NOMO-1 (cell line): ENCODE data around the gene PRL.

Source experiments
- DNase-seq, 2 experiments: peaks; one replicate each; lab custom pipeline; 2025; ENCODE audit not compliant: unreplicated experiment in 2 of 2; lab: John Stamatoyannopoulos, UW

The PRL gene

DNA sequence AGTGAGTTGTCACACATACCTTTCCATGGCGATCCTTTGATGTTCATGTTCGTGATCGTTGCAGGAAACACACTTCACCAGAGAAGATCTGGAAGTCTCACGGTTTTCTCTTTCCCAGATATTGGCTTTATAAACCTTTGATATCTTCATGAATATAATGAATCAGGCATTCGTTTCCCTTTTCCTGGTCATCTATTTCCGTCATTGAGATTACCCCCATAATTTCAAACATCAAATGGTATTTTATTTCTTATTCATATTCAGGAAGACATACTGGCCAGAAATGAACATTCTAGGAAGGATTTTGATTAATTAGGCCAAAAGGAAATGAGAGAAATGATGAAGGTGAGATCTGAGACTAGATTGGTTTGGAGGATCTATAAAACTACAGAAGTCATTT lies at the start of gene PRL:
Gene PRL, minus strand, starts transcription at position 101 of the 400 bp plus-strand sequence. Its CDS starts 54 bp downstream, at position 47.
- no peak for DNase-seq

DNA sequence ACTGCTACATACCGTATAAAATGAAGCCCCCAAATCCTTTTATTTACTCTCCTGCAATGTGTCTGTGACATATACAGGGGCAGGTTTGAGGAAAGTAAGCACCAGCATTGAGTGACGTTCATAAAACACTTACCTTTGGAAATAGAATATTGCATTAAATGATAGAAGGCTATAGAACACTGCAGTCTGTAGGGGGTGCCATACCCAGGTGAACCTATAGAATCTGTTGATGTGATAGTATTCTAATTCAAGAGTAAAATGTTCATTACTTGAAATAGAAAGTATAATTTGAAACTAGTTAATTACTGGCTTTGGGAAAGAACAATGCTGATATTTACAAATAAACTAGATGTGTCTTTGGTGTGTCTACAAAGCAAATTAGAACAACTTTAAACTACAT lies 47.0 kb upstream of the PRL start:
- DNase-seq, result no peak

- no peak for DNase-seq
Observed at GRCh38 chr6:22334778-22335177, 37.9 kb upstream of the PRL start.

DNA sequence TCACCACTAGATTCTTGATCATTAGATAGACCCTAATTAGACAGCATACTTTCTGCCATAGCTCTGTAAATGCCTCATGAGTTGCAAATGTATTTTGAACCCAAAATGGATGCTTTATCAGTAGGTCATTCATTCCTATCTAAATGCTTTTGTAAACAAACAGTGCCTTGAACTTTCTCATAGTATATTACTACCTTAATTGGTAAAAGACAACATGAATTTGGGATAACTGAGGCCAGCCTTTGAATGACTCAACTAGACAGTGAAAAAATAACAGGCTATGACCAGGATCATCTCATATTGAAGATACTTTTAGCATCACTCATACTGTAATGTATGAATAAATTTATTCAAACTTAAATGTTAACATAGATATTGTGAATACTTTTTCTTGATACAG lies 37.0 kb upstream of the PRL start:
- no peak for DNase-seq

DNA sequence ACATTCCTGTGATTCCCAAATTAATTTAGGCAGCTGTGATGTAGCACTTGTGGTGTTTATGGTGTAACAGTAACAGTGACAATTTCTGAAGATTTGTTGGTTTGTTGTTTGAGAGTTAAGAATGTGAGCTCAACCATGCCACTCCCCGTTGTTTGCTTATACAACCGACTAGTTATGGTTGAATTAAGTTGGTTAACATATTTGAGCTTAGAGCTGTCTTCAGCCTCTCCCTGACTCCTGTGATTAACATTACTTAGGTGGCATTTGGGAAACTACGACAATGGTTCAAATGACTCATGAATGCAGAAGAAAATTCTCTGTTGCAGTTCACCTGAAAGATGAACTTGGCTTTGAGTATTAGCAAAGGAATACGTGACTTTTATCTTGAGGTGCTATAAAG lies 35.9 kb upstream of the PRL start:
- no peak for DNase-seq

GRCh38 chr6:22332216-22332615 lies 35.4 kb upstream of the PRL start:
- DNase-seq, result no peak

DNA sequence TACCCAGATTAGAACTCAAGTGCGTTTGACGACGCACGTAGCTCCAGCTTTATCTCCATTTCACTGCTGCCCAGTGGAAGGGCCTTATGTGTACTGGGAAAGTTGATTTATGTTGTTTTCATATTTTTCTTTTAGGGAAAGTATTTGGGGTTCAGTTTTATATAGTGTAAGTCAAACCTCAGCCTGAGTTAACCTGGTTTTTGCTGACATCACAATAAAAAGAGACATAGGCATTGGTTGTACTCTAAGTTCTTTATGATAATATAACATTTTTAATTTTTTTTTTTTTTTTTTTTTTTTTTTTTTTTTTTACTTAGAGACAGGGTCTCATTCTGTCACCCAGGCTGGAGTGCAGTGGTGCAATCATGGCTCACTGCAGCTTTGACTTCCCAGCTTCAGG lies 34.1 kb upstream of the PRL start:
- DNase-seq, result no peak

DNA sequence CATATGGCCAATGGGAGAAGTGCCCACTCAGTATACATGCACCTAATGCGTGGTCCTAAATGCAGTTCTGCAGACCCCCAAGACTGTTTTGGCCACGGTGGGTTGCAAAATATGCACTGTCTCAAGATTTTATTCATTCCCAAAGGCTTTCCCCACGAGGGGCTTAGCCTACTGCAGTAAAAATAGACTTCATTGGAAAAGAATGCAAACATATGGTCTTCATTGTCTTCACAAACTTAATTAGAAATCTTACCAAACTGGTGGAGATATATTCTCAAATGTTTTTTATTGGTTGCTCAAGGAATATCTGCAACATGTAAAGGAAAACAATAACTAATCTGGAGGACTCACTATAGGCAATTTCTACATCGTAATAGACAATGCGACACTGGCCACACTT lies 31.6 kb upstream of the PRL start:
- DNase-seq, result no peak

- DNase-seq, result no peak
Observed at GRCh38 chr6:22327881-22328280, 31.0 kb upstream of the PRL start.

- DNase-seq, result no peak
Observed at GRCh38 chr6:22326500-22326899, 29.7 kb upstream of the PRL start.

DNA sequence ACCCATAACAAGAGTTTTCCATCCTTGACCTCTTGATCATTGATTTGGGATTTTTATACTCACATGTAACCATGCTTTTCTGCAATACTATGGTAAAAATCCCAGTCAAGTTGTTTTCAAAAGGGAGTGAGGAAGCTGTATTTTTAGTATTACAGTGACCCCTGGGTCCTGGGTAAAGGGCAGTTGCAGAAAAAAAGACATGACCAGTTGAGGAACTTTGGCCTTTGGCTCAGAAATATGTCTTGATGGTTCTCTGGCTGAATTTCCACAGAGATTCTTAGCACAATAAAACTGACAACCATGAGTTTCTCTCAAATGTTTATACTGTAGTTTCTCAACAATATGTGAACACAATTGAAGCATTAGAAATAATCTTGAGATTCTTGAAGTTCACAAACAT lies 28.6 kb upstream of the PRL start:
- no peak for DNase-seq

DNA sequence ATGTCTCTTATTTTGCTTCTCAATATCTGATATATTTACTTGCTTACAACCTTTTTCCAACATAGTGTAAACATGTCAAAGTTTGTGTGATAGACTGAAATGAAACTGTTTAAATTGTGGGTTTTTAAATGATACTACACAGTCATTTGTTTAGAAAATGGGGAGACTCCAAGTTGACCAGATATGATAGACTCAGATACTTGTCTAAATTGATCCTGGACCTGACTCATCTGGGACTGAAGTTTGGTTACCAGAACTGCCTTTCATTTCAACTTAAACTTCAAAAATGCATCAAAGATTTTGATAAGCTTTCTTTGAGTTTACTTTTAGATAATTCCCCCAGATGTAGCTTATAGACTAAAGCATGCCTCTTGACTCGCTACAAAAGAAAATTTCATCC lies 27.0 kb upstream of the PRL start:
- no peak for DNase-seq

DNA sequence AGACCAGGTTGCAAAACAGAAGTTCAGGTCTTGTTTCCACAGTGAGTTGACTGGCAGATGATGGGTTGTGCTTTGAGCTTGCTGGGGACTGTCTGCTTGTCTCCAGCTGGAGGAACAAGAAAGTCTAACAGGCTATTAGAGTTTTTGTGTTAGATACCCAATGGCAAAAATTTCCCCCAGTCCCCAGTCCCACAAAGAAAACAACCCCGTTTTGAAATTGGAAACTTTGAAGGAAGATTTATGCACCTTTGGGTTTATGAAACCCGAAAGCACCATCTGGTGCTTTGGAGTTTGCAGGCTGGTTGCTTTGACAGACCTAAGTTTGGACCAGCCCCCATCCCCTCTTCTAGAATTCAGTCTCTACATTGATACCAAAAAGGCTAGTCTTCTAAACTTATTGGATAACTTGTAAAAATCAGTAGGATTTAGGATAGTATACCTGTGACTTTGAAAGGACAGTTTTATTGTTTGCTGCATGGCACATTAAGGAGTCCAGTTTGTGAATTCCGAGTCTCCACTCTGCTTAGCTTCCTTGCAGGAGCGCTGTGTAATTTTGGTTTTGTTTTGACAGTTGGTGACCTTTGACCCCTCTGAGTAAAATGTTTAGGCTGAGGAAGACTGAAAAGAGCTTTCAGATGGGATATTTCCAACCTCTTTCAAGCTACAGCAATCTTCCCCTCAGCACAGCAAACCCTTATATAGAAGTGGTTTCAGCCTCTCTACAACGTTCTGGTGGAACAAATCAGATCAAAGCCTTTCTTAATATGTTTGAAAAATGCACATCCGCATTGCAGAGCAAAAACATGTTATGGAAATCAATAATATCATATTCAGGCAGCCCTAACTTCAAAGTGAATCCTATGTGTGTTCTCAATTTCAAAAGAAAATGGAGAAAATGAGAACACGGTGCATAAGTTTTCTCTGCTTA lies 25.5 kb upstream of the PRL start:
- DNase-seq, result no peak

DNA sequence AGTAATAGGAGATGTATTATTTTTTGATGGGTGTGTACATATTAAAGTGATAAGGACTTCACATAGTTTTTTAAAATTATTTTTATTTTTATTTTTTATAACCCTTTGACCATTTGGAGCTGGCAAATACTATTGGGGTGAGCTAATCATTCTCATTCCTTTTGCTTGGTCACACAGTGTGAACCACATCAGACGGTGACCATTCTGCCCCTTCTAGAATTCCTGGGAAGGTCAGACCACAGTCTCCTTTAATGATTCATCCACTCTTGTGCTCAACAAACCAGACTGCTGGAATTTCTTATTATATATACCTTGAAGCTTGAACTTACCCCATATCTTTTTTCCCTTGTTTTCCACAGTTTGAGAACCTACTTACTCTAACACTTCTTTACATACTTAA lies 23.9 kb upstream of the PRL start:
- no peak for DNase-seq

DNA sequence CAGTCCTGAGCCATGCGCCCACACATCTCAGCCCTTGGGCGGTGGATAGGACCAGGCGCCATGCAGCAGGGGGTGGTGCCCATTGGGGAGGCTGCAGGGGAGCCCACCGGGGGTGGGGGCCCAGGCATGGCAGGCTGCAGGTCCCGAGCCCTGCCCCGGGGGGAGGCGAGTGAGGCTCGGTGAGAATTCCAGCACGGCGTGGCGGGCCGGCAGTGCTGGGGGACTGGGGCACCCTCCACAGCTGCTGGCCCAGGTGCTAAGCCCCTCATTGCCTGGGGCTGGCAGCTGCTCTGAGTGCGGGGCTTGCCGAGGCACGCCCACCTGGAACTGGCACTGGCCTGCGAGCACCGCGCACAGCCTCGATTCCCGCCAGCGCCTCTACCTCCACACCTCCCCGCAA lies 21.6 kb upstream of the PRL start:
- DNase-seq, result no peak

- DNase-seq, result no peak
Observed at GRCh38 chr6:22313796-22314195, 17.0 kb upstream of the PRL start.

GRCh38 chr6:22308939-22309338 lies 12.1 kb upstream of the PRL start:
- no peak for DNase-seq

- no peak for DNase-seq
Observed at GRCh38 chr6:22306741-22307466, 10.1 kb upstream of the PRL start.

DNA sequence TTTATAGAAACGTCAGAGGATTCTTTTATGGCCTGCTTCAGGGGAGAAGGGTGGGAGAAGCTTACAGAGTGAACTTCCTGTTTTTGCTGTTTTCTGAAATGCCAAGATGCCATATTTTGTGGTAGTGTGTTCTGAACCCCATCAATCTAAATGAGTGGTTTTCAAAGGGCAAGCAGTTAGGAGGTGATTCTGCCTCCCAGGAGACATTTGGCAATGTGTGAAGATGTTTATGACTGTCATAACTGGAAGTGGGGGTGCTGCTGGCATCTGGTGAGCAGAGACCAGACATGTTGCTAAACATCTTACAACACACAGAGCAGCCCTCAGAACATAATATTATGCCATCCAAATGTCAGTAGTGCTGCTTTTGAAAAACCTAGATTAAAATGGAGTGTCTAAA lies 6.0 kb upstream of the PRL start:
- peak; percentile 35 to 45 for DNase-seq

- DNase-seq, result no peak
Observed at GRCh38 chr6:22300273-22300998, 3.6 kb upstream of the PRL start.

DNA sequence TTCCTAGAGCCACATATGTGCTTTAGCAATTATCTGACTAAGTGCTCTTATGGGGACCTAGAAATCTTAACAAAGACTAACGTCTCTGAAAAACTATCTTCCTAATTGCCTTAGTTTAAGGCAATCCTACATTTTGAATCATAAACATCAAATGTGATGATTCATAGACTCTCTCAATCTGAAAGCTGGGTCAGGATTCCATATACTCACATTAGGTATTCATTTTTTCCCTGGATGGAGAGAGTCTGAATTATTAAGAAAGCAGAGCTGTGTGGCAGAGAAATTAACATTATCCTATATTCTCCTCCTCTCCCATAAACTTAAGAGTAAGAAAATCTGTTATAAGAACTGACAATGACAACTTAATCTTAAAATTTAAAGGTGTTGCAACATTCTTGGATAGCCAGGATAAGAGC lies 1.6 kb upstream of the PRL start:
- DNase-seq, result no peak
